Measurements from ENCODE around the gene STX1A.

STX1A gene

DNA sequence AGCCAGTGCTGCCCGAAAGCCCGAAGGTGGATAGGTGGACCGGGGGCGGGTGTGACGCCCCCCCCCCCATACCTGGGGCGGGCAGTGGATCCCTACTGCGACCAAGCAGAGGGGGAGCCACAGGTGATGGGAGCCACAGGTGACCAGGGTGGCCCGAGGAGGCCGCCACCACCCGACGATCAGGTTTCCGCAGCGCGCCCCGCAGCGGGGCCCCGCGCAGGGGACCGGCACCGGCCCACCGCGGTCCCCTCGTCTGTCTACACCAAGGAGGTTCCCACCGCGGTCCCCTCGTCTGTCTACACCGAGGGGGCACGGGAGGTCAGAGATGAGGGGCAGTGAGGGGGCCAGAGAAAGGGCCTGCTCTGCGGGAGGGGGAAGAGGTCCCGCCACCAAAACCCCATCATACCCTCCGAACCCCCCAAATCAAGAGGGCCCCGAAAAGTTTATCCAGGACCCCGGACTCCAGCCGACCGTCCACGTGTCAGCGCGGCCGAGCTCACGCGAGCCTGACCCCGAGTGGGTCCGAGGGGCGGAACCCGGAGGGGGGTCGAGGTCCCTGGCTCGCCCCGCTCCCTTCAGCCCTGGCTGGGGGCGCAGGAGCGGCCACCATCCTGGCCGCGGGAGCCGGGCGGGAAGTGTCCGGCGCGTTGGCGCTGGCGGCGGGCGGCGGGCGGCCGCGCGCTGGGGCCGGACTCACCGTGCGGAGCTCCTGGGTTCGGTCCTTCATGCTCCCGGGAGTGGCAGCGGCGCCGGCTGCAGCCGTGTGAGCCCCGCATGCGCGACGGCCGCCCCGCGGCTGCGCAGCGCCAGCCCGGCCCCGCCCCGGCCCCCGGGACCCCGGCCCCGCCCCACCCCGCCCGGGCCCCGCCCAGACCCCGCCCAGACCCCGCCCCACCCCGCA, at the start of gene STX1A:
STX1A (minus strand) TSS at position 765 of the 901 bp plus-strand sequence; CDS start at position 727, 38 bp downstream.
- in situ Hi-C loops (cut with MboI; ENCODE audit: low sequenced_read_pairs) = loop anchor here (10.0 kb wide), 1 partner anchor 114 kb away; no protein-coding TSS in a partner anchor

- in situ Hi-C loops (cut with MboI; ENCODE audit: low sequenced_read_pairs) = no loop called here
These were observed 49.4 kb upstream of the STX1A start for GRCh38 chr7:73768641-73769480.

DNA sequence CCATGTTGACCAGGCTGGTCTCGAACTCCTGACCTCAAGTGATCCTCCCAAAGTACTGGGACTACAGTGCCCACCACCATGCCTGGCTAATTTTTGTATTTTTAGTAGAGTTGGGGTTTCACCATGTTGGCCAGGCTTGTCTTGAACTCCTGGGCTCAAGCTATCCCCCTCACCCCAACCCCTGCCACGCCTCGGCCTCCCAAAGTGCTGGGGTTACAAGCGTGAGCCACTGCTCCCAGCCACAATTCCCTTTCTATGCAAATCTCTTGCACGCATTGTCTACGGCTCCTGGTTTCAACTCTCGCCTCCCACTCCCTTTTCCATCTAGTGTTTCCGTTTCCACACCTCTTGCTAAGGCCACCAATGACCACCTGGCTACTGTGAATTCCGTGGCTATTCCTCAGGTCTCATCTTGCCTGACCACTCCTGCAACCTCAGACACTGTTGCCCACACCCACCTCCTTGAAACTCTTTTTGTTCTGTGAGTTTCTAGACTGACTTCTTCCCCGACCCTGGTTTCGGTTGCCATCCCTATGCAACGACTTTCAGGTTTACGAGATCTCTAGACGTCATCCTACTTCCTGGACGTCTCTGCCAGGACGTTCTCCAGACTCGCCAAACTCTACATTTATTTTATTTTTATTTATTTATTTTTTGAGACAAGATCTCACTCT, 47.2 kb upstream of the STX1A start:
- in situ Hi-C loops (cut with MboI; ENCODE audit: low sequenced_read_pairs) = no loop called here

- in situ Hi-C loops (cut with MboI; ENCODE audit: low sequenced_read_pairs) = no loop called here
These were observed 43.2 kb upstream of the STX1A start for GRCh38 chr7:73762659-73762999.

GRCh38 chr7:73761854-73762658, 42.6 kb upstream of the STX1A start:
- in situ Hi-C loops (cut with MboI; ENCODE audit: low sequenced_read_pairs) = no loop called here

DNA sequence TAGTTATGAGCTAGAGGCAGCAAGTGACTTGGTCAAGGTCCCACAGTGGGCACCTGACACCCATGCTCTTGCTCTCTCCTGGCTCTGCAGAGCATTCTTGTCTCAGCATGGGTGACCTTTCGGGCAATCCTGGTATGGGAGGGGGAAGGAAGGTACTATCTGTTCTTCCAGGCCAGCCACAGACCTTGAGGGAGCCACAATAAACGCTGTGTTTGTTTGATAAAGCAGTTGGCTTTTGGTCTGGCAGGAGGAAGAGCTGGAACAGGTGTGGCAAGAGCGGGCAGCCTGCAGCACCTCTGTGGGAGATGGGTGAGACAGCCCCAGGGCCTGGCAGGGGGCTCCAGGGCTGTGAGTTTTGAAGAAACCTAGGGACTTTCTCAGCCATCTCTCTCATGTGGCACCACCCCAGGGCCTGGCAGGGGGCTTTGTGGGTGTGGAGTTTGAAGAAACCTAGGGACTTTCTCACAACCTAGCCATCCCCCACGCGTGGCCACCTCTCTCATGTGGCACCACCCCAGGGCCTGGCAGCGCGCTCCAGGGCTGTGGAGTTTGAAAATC, 39.2 kb upstream of the STX1A start:
- in situ Hi-C loops (cut with MboI; ENCODE audit: low sequenced_read_pairs) = no loop called here

- in situ Hi-C loops (cut with MboI; ENCODE audit: low sequenced_read_pairs) = no loop called here
These were observed 30.7 kb upstream of the STX1A start for GRCh38 chr7:73749931-73750776.

DNA sequence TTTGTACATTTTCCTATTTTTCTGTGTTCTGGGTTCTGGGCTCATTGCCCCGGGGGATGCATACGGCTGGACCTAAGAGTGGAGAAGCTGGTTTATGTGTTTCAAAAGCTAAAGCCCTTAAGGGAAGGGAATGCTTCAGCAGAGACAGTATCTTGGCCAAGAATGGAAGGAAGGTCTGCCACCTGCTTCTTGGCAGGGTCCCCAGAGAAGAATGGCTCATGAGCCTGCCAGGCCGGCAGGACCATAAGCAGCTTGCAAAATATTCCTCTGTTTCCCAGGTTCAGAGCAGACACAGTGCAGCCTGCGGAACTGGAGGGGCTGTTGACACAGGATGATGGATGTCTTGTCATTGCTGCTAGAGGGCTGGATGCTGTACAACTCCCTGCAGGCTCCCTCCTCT, 26.9 kb upstream of the STX1A start:
- in situ Hi-C loops (cut with MboI; ENCODE audit: low sequenced_read_pairs) = no loop called here

- in situ Hi-C loops (cut with MboI; ENCODE audit: low sequenced_read_pairs) = no loop called here
These were observed 23.5 kb upstream of the STX1A start for GRCh38 chr7:73742753-73743641.

DNA sequence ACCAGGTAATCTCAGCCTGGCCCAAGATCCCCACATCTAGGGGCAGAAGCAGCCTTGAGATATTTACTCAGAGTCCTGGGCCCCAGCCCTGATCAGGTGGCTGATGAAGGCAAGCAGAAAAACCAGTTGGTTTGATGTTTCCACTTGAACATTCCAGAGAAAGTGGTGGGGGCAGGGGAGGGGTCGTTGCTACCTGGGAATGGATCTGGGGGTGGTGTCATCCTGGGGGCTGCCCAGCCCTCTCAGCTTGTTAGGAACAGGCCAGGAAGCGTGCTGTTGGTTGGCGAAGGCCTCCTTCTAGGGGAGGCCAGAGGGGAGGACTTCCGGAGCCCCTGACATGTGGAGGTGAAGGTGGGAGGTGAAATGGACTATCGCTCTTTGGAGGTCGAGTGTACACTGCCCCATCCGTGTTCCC, 22.9 kb upstream of the STX1A start:
- in situ Hi-C loops (cut with MboI; ENCODE audit: low sequenced_read_pairs) = no loop called here

GRCh38 chr7:73741600-73741999, 22.1 kb upstream of the STX1A start:
- in situ Hi-C loops (cut with MboI; ENCODE audit: low sequenced_read_pairs) = no loop called here

GRCh38 chr7:73740771-73741170, 21.3 kb upstream of the STX1A start:
- in situ Hi-C loops (cut with MboI; ENCODE audit: low sequenced_read_pairs) = no loop called here

DNA sequence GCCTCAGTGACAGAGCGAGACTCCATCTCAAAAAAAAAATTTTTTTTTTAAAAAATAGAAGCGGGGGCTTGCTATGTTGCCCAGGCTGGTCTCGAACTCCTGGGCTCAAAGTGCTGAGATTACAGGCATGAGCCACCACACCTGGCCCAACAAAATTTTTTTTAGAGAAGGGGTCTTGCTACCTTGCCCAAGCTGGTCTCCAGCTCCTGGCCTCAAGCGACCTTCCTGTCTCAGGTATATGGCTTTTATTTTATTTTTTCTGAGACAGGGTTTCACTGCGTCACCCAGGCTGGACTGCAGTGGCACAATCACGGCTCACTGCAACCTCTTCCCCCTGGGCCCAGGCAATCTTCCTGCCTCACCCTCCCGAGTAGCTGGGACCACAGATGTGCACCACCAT, 20.7 kb upstream of the STX1A start:
- in situ Hi-C loops (cut with MboI; ENCODE audit: low sequenced_read_pairs) = no loop called here

DNA sequence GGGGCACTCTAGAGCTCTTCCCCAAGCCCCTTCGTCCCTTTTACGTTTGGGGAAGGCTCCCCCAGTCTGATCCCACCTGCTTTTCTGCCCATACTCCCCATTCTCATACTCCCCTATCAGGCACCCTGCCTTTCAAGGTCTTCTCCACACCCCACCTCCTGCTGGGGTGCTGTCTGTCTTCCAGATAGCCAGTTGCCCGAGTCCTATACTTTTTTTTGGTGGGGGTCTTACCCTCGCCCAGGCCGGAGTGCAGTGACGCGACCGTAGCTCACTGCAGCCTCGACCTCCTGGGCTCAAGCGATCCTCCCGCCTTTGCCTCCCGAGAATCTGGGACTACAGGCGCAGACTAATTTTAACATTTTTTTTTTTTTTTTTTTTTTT, 19.9 kb upstream of the STX1A start:
- in situ Hi-C loops (cut with MboI; ENCODE audit: low sequenced_read_pairs) = no loop called here

DNA sequence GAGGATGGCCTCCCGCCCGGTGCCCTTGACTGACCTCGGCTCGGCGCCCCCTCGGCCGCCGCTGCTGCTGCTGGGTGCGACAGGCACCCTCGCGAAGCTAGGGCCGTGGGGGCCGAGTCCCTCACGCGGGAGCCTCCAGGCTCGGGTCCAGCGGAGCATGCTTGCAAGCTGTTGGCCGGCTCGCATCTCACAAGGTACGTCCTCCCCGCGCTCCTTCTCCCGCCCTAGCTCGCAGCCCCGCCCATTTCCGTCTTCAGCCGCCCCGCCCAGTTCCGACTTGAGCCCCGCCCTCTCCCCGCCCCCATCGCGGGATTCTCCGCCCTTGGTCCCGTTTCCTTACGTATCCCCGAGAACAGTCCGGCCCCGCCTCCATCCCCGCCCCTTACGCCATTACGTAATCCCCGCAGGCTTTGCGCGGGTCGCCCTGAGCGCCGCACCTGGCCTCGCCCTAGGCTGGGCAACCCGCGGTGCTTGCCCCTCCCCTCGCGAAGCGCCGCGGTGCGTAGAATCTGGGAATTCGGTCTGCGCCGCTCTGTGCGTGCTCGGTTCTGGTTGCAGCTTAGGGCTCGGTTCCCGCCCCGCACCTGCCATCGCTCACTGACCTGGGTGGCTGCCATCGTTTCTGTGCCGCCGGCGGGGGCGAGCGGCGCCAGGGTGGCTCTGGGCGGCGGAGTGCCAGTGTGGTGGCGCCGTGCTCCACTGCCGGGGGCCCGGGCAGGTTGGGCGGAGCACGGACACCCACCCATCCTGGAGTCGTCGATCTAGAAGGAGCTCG, 19.3 kb upstream of the STX1A start, which contains the start of gene ABHD11:
ABHD11 (minus strand) TSS at position 191 of the 775 bp plus-strand sequence; CDS start at position 159, 32 bp downstream.
- in situ Hi-C loops (cut with MboI; ENCODE audit: low sequenced_read_pairs) = no loop called here

DNA sequence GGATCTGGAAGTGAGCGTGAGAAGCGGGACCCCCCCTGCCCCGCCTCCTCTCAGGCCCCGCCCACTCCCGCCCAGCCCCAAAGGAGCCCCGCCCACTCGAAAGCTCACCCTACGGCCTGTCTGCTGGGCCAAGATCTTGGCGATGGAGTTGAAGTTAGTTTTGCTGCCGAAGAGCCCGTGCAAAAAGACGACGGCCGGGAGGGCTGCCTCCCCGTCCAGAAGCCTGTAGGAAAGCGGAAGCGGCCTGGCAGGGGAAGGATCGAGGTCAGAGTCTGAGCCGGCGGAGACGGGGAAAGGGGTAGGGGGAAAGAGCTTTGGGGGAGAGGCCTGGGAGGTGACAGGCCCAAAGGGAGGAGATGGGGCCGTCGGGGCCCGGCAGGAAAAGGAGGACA, 18.7 kb upstream of the STX1A start:
- in situ Hi-C loops (cut with MboI; ENCODE audit: low sequenced_read_pairs) = no loop called here

- in situ Hi-C loops (cut with MboI; ENCODE audit: low sequenced_read_pairs) = no loop called here
These were observed 18.2 kb upstream of the STX1A start for GRCh38 chr7:73737491-73738219.
